ENCODE measurements around the gene TEX53.
A peak's percentile ranks its signal among the peaks of the same experiment; 100 is the strongest.

TEX53 gene

DNA sequence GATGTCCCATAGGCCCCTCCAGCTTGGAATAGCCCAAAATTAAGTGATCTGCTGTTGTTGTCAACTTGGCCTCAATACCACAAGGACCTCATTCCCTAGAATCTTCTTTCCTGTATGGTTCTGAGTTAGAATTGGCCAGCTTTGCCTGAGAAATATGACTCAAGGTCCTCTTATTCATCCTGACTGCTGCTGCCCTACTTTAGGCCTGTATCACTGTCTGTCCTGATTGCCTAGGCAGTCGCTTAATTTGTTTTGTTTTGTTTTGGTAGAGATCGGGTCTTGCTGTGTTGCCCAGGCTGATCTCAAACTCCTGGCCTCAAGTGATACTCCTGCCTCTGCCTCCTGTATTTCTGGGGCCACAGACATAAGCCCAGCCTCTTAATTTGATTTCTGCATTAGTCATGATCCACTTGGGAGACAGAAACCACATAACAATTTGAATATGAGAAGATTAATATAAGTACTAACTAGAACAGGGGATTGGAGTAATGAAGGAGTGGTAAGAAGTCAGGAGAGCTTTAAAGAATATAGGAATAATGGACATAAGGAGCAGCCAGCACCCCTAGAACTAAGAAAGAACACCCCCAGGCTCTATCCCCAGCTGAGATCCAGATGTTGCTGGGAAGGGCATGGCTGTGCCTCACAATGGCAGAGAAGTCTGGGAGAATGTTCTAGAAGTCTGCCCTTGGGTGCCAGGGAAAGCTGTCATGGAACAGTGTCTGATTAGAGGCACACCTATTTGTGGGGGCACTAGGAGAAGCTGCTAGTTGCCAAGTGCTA lies 4.6 kb downstream of the TEX53 start:
- Histone ChIP-seq H3K9me3 (ENCODE audit: control insufficient read depth in 5 of 5, low read length in 5 of 5) (no peaks in the 10 kb centered on the region), H3K27me3 (ENCODE audit: control insufficient read depth in 5 of 5, insufficient read depth in 4 of 5, low read length in 5 of 5) (no peaks in the 10 kb centered on the region), H3K9ac (ENCODE audit: low read length in 5 of 5) (peak overlapping the region in 2 of 5 donors; percentile 21 to 33), H3K36me3 (ENCODE audit: control insufficient read depth in 5 of 5, insufficient read depth in 5 of 5, low read length in 5 of 5) (peaks cover 0 to 4% (median 0%) of the 10 kb centered on the region in 5 donors), H3K27ac (ENCODE audit: low read depth, low read length) (peak overlapping the region; percentile 20), H3K4me3 (ENCODE audit: low read depth in 1 of 5, low read length in 5 of 5) (no peak overlapping the region), H3K4me1 (ENCODE audit: control insufficient read depth in 5 of 5, insufficient read depth in 5 of 5, low read length in 5 of 5) (peaks cover 2 to 9% (median 4%) of the 10 kb centered on the region in 5 donors)

DNA sequence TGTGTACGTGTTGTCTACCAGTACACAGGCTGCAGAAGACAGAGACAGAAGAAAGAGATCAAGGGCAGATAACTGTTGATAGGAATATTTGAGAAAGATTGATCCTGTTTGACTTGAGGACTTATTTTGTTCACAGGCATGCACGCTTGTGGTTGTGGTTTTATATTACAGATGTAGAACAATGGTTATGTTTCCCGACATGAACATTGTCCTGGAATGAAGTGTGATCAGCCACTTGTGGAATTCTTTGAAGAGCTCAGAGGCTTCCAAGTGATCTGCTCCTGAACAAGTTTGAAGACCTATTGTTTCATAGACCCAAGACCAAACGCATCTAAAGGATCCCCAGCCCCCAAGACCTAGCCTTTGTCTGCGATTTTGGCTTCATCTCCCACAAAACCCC lies 13.7 kb downstream of the TEX53 start:
- peaks cover 0 to 4% (median 0%) of the 10 kb centered on the region in 5 donors for H3K4me1 ChIP-seq (ENCODE audit: control insufficient read depth in 5 of 5, insufficient read depth in 5 of 5, low read length in 5 of 5)
- H3K9ac ChIP-seq (ENCODE audit: low read length in 5 of 5) = no peak overlapping the region
- peaks cover 27 to 55% (median 39%) of the 10 kb centered on the region in 5 donors for H3K36me3 ChIP-seq (ENCODE audit: control insufficient read depth in 5 of 5, insufficient read depth in 5 of 5, low read length in 5 of 5)
- no peaks in the 10 kb centered on the region for H3K9me3 ChIP-seq (ENCODE audit: control insufficient read depth in 5 of 5, low read length in 5 of 5)
- H3K27ac ChIP-seq (ENCODE audit: low read depth, low read length) = no peak overlapping the region
- H3K4me3 ChIP-seq (ENCODE audit: low read depth in 1 of 5, low read length in 5 of 5) = no peak overlapping the region
- H3K27me3 ChIP-seq (ENCODE audit: control insufficient read depth in 5 of 5, insufficient read depth in 4 of 5, low read length in 5 of 5) = no peaks in the 10 kb centered on the region

DNA sequence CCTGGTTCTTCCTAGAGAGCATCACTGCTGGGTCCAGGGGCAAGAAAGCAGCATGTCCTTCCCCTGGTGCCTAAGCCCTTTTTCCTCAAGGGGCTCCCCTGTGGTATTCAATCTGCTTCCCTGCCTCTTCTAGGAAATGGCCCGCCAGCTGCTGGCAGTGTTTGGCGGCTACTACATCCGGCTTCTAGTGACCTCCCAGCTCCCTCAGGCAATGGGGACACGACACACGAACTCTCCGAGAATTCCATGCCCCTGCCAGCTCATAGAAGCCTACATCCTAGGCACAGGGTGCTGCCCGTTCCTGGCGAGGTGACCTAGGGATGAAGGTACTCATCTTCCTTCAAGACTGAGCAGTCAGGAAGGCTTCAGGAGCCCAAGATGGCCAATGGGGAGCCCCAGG lies 14.6 kb downstream of the TEX53 start:
- Histone ChIP-seq H3K4me1 (ENCODE audit: control insufficient read depth in 5 of 5, insufficient read depth in 5 of 5, low read length in 5 of 5) (peaks cover 0 to 4% (median 0%) of the 10 kb centered on the region in 5 donors), H3K9ac (ENCODE audit: low read length in 5 of 5) (no peak overlapping the region), H3K9me3 (ENCODE audit: control insufficient read depth in 5 of 5, low read length in 5 of 5) (no peaks in the 10 kb centered on the region), H3K27me3 (ENCODE audit: control insufficient read depth in 5 of 5, insufficient read depth in 4 of 5, low read length in 5 of 5) (no peaks in the 10 kb centered on the region), H3K27ac (ENCODE audit: low read depth, low read length) (no peak overlapping the region), H3K4me3 (ENCODE audit: low read depth in 1 of 5, low read length in 5 of 5) (no peak overlapping the region), H3K36me3 (ENCODE audit: control insufficient read depth in 5 of 5, insufficient read depth in 5 of 5, low read length in 5 of 5) (peaks cover 30 to 60% (median 46%) of the 10 kb centered on the region in 5 donors)

DNA sequence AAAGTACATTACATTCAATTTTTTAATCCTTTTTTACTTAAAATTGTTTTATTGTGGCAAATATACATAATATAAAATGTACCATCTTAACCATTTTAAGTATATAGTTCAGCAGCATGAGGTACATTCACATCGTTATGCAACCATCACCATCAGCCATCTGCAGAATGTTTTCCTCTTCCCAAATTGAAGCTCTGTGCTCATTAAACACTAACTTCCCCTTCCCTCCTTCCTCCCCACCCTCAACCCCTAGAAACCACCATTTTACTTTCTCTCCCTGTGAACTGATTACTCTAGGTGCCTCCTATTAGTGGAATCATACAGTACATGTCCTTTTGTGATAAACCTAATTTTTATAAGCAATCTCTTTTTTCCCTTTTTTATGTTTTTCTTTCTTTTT lies 15.6 kb downstream of the TEX53 start:
- Histone ChIP-seq H3K27ac (ENCODE audit: low read depth, low read length) (no peak overlapping the region), H3K27me3 (ENCODE audit: control insufficient read depth in 5 of 5, insufficient read depth in 4 of 5, low read length in 5 of 5) (no peaks in the 10 kb centered on the region), H3K4me1 (ENCODE audit: control insufficient read depth in 5 of 5, insufficient read depth in 5 of 5, low read length in 5 of 5) (peaks cover 0 to 4% (median 0%) of the 10 kb centered on the region in 5 donors), H3K36me3 (ENCODE audit: control insufficient read depth in 5 of 5, insufficient read depth in 5 of 5, low read length in 5 of 5) (peaks cover 27 to 68% (median 52%) of the 10 kb centered on the region in 5 donors), H3K4me3 (ENCODE audit: low read depth in 1 of 5, low read length in 5 of 5) (no peak overlapping the region), H3K9me3 (ENCODE audit: control insufficient read depth in 5 of 5, low read length in 5 of 5) (no peaks in the 10 kb centered on the region), H3K9ac (ENCODE audit: low read length in 5 of 5) (no peak overlapping the region)

DNA sequence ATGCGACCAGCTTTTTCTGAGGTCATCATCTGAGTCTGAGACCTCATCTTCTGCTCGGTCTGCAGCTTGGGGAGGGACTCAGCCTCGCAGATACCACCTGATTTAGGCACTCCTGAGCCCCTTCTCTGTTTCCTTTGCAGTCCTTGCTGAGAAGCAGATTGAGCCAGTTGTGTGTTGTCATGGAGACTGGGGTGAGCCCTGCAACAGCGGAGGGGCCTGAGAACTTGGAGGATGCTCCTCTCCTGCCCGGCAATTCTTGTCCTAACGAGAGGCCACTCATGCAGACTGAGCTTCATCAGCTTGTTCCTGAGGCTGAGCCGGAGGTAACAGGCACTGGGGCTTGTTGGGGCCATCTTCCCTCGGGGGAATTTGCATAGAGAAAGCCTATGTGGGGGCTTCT lies 19.2 kb downstream of the TEX53 start:
- Histone ChIP-seq H3K27ac (ENCODE audit: low read depth, low read length) (no peak overlapping the region), H3K36me3 (ENCODE audit: control insufficient read depth in 5 of 5, insufficient read depth in 5 of 5, low read length in 5 of 5) (peaks cover 11 to 73% (median 53%) of the 10 kb centered on the region in 5 donors)

DNA sequence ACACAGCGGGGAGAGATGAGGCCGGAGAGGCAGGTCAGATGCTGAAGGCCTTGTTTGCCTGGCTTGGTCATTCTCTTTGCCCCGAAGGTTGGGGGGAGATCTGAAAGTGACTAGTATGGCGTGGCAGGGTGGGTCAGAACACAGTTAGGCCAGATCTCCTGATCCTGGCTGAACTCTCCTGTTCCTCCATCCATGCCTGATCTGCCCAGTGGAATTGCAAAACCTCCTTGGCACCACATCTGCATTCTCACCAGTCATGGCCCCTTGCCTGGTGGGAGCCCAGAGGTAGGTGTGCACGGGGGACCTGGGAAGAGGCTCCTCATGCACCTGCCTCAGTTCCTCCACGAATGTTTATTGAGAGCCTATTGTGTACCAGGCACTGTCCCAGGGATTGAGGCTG lies 23.2 kb downstream of the TEX53 start:
- Histone ChIP-seq H3K4me1 (ENCODE audit: control insufficient read depth in 5 of 5, insufficient read depth in 5 of 5, low read length in 5 of 5) (peaks cover 0 to 6% (median 3%) of the 10 kb centered on the region in 5 donors), H3K27ac (ENCODE audit: low read depth, low read length) (no peak overlapping the region), H3K9ac (ENCODE audit: low read length in 5 of 5) (no peak overlapping the region), H3K4me3 (ENCODE audit: low read depth in 1 of 5, low read length in 5 of 5) (no peak overlapping the region), H3K36me3 (ENCODE audit: control insufficient read depth in 5 of 5, insufficient read depth in 5 of 5, low read length in 5 of 5) (peaks cover 14 to 91% (median 72%) of the 10 kb centered on the region in 5 donors), H3K27me3 (ENCODE audit: control insufficient read depth in 5 of 5, insufficient read depth in 4 of 5, low read length in 5 of 5) (no peaks in the 10 kb centered on the region), H3K9me3 (ENCODE audit: control insufficient read depth in 5 of 5, low read length in 5 of 5) (no peaks in the 10 kb centered on the region)

More for the DNA sequence above, 19.2 kb downstream of the TEX53 start:
- Histone ChIP-seq H3K4me3 (ENCODE audit: low read depth in 1 of 5, low read length in 5 of 5) (no peak overlapping the region), H3K27me3 (ENCODE audit: control insufficient read depth in 5 of 5, insufficient read depth in 4 of 5, low read length in 5 of 5) (no peaks in the 10 kb centered on the region), H3K9me3 (ENCODE audit: control insufficient read depth in 5 of 5, low read length in 5 of 5) (no peaks in the 10 kb centered on the region), H3K9ac (ENCODE audit: low read length in 5 of 5) (no peak overlapping the region), H3K4me1 (ENCODE audit: control insufficient read depth in 5 of 5, insufficient read depth in 5 of 5, low read length in 5 of 5) (peaks cover 0 to 10% (median 5%) of the 10 kb centered on the region in 5 donors)

DNA sequence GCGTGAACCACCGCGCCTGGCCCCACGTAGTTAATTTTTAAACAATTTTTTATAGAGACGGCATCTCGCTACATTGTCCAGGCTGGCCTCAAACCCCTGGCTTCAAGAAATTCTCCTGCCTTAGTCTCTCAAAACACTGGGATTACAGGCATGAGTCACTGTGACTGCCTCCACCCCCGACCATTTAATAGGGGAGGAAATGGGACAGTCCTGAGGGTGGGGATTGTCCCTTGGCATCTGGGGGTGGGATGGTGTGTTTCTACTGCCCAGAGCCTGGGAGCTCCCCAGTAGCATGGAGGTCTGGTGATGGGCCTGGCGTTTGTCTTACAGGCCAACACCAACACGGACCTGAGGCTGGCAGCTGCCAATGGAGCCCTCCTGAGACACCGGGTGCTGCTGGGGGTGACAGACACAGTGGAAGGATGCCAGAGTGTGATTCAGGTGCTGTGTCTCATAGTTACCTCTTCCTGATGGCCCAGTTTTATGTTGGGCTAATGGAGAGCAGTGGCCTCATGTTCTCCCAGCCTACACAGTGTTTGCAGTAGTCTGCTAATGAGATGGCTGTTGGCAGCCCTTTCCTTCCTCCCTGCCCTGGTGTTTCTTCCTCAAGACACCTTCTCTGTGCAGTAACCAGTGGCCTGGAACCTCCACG lies 24.0 kb downstream of the TEX53 start:
- H3K27ac ChIP-seq (ENCODE audit: low read depth, low read length) = no peak overlapping the region
- peaks cover 15 to 91% (median 71%) of the 10 kb centered on the region in 5 donors for H3K36me3 ChIP-seq (ENCODE audit: control insufficient read depth in 5 of 5, insufficient read depth in 5 of 5, low read length in 5 of 5)
- no peaks in the 10 kb centered on the region for H3K9me3 ChIP-seq (ENCODE audit: control insufficient read depth in 5 of 5, low read length in 5 of 5)
- no peaks in the 10 kb centered on the region for H3K27me3 ChIP-seq (ENCODE audit: control insufficient read depth in 5 of 5, insufficient read depth in 4 of 5, low read length in 5 of 5)
- peaks cover 0 to 6% (median 3%) of the 10 kb centered on the region in 5 donors for H3K4me1 ChIP-seq (ENCODE audit: control insufficient read depth in 5 of 5, insufficient read depth in 5 of 5, low read length in 5 of 5)
- H3K4me3 ChIP-seq (ENCODE audit: low read depth in 1 of 5, low read length in 5 of 5) = no peak overlapping the region
- no peak overlapping the region for H3K9ac ChIP-seq (ENCODE audit: low read length in 5 of 5)

DNA sequence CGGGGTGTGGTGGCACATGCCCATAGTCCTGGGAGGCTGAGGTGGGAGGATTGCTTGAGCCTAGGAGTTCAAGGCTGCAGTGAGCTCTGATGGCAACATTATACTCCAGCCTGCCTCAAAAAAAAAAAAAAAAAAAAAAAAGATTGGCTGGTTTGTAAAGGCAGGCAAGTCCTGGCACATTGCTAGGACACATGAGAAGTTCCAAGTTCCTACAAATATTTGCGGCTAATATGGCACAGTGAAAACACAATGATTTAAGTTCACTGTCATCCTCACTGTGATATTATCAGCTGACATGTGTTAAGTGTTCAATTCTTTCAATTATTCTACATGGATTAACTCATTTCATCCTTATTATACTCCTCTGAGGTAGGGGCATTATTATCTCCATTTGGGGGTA lies 26.4 kb downstream of the TEX53 start:
- H3K9ac ChIP-seq (ENCODE audit: low read length in 5 of 5) = no peak overlapping the region
- peaks cover 21 to 90% (median 76%) of the 10 kb centered on the region in 5 donors for H3K36me3 ChIP-seq (ENCODE audit: control insufficient read depth in 5 of 5, insufficient read depth in 5 of 5, low read length in 5 of 5)
- no peak overlapping the region for H3K4me3 ChIP-seq (ENCODE audit: low read depth in 1 of 5, low read length in 5 of 5)
- H3K4me1 ChIP-seq (ENCODE audit: control insufficient read depth in 5 of 5, insufficient read depth in 5 of 5, low read length in 5 of 5) = peaks cover 0 to 12% (median 4%) of the 10 kb centered on the region in 5 donors
- H3K27me3 ChIP-seq (ENCODE audit: control insufficient read depth in 5 of 5, insufficient read depth in 4 of 5, low read length in 5 of 5) = no peaks in the 10 kb centered on the region
- H3K27ac ChIP-seq (ENCODE audit: low read depth, low read length) = no peak overlapping the region
- no peaks in the 10 kb centered on the region for H3K9me3 ChIP-seq (ENCODE audit: control insufficient read depth in 5 of 5, low read length in 5 of 5)

DNA sequence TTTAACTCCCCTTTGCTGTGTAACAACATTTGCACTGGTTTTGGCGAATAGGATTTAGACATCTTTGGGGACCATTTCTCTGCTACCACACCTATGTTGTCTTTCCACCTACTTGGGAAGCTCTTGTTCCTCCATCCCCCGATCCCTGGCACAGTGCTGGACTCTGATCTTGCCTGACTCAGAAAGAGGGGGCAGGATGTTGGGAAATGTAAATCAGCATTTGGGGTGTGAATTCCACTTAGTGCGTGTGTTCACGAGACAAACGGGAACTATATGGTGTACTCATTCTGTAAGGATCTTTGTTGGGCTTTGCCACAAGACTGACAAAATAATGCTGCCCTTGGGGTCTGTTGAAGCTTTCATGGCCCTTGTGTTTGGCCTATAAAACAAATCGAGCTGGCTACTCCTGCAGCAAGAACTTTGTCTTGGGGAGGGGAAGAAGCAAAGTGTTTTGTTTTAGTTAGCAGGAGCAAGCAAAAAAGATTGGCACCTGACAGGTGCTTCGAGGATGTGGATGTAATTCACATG lies 28.0 kb downstream of the TEX53 start:
- Histone ChIP-seq H3K27me3 (ENCODE audit: control insufficient read depth in 5 of 5, insufficient read depth in 4 of 5, low read length in 5 of 5) (no peaks in the 10 kb centered on the region), H3K9ac (ENCODE audit: low read length in 5 of 5) (no peak overlapping the region), H3K9me3 (ENCODE audit: control insufficient read depth in 5 of 5, low read length in 5 of 5) (no peaks in the 10 kb centered on the region), H3K4me1 (ENCODE audit: control insufficient read depth in 5 of 5, insufficient read depth in 5 of 5, low read length in 5 of 5) (peaks cover 0 to 12% (median 4%) of the 10 kb centered on the region in 5 donors), H3K36me3 (ENCODE audit: control insufficient read depth in 5 of 5, insufficient read depth in 5 of 5, low read length in 5 of 5) (peaks cover 21 to 79% (median 66%) of the 10 kb centered on the region in 5 donors), H3K27ac (ENCODE audit: low read depth, low read length) (no peak overlapping the region), H3K4me3 (ENCODE audit: low read depth in 1 of 5, low read length in 5 of 5) (no peak overlapping the region)

DNA sequence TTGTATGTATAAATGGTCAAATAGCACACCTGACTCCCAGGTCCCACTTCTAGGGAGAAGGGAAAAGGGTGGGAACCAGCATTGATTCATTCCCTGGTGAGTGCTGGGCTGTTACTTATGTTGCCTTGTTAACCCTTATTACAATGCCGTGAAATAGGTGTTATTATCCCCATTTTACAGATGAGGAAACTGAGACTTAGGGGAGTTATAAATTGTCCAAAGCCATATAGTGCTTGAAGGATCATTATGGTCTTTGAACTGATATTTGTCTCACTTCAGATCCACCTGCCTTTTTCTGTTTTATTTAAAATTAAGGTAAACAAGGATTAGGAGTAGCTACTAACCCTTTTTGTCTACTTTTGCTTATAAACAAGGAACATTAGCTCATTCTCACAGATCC lies 30.1 kb downstream of the TEX53 start:
- peaks cover 18 to 65% (median 48%) of the 10 kb centered on the region in 5 donors for H3K36me3 ChIP-seq (ENCODE audit: control insufficient read depth in 5 of 5, insufficient read depth in 5 of 5, low read length in 5 of 5)

More for the DNA sequence above, 30.1 kb downstream of the TEX53 start:
- Histone ChIP-seq H3K9ac (ENCODE audit: low read length in 5 of 5) (no peak overlapping the region), H3K4me3 (ENCODE audit: low read depth in 1 of 5, low read length in 5 of 5) (no peak overlapping the region), H3K27me3 (ENCODE audit: control insufficient read depth in 5 of 5, insufficient read depth in 4 of 5, low read length in 5 of 5) (no peaks in the 10 kb centered on the region), H3K27ac (ENCODE audit: low read depth, low read length) (no peak overlapping the region), H3K9me3 (ENCODE audit: control insufficient read depth in 5 of 5, low read length in 5 of 5) (no peaks in the 10 kb centered on the region), H3K4me1 (ENCODE audit: control insufficient read depth in 5 of 5, insufficient read depth in 5 of 5, low read length in 5 of 5) (peaks cover 0 to 15% (median 2%) of the 10 kb centered on the region in 5 donors)

Measured in subcutaneous abdominal adipose tissue (tissue), 5 donors.